BJ (cell line): ENCODE data around the gene PLEKHG3. TPM values are rescaled to one million over a fixed set of nuclear protein-coding genes. Genes with fewer than 3 reads are reported as not detected.

Source experiments
- CTCF ChIA-PET: fragments of 350-600 bp; formaldehyde crosslinking; extraction: SDS; loops from one replicate; lab custom pipeline; 2021; ENCODE audit warnings: antibody characterized with exemption, inconsistent platforms; lab: Yijun Ruan, JAX
- POLR2A ChIA-PET: fragments of 300-600 bp; sonication (Branson Sonifier 250); formaldehyde crosslinking; extraction: SDS; loops from one replicate; lab custom pipeline; 2021; ENCODE audit warnings: antibody characterized with exemption; lab: Charles Lee
- DNase-seq: peaks from one replicate; pipeline ENCODE4 v3.0.0-alpha.2; 2011; ENCODE audit warnings: low read depth
- H3K27me3 ChIP-seq: 2 replicates; pipeline ENCODE4 v1.6.0; 2011; ENCODE audit warnings: low read length; ENCODE audit not compliant: control insufficient read depth, insufficient read depth
- H3K36me3 ChIP-seq: 2 replicates; pipeline ENCODE4 v1.5.1; 2011; ENCODE audit warnings: low read length; ENCODE audit not compliant: control insufficient read depth, insufficient read depth
- H3K4me3 ChIP-seq: 2 replicates; pipeline ENCODE4 v1.5.1; 2011; ENCODE audit warnings: low read depth, mild to moderate bottlenecking, control low read depth, low read length
- CTCF ChIP-seq: IDR thresholded peaks from 2 replicates; pipeline ENCODE4 v1.5.1; 2011; ENCODE audit warnings: low read depth, mild to moderate bottlenecking, control low read depth, inconsistent platforms, low read length, moderate library complexity; ENCODE audit not compliant: insufficient read depth
- polyA plus RNA-seq: library from polyadenylated mRNA; depleted of rRNA; stranded (reverse); fragments of >200 nt; gene quantifications from 2 replicates; pipeline ENCODE4 v1.2.3, GENCODE V29; 2011

PLEKHG3 gene
- polyA plus RNA-seq, 1 experiment = 12.4 TPM

GRCh38 chr14:64717870-64718269, 13.6 kb downstream of the PLEKHG3 start:
- POLR2A ChIA-PET = no interaction called here
- CTCF ChIA-PET = interaction anchor here (1.1 to 1.9 kb wide), 3 partner anchors 11 to 47 kb away, joined by 3 to 6 read pairs (median 4); no protein-coding TSS in a partner anchor
- H3K27me3 ChIP-seq = no peaks in the 10 kb centered on the region

DNA sequence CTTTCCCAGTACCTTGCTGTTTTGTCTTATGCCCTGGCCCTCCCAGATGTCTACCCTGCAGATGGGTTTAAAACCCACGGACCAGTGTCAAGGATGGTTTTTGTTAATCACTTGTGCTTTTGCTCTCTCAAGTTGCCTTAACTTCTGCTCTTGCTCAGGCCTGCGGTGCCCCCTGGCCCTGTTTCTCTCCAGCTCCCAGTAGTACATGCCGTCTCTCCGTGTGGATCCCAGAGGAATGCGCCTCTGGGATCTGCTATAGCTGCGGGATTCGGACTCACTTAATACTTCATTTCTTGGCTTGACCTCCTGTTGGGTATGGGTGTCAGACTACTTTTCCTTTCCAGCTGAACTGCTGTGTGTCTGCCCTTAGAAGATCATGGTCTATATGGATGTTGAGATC, 14.5 kb downstream of the PLEKHG3 start:
- no peak for DNase-seq
- CTCF ChIA-PET = interaction anchor here (1.9 kb wide), 1 partner anchor 12 kb away, joined by 6 read pairs; no protein-coding TSS in a partner anchor
- H3K27me3 ChIP-seq = no peaks in the 10 kb centered on the region
- no peaks in the 10 kb centered on the region for H3K36me3 ChIP-seq
- no peak overlapping the region for H3K4me3 ChIP-seq
- TF ChIP-seq CTCF = no peak
- POLR2A ChIA-PET = no interaction called here

More at GRCh38 chr14:64717870-64718269, 13.6 kb downstream of the PLEKHG3 start:
- DNase-seq = no peak
- Histone ChIP-seq H3K36me3 (no peaks in the 10 kb centered on the region), H3K4me3 (no peak overlapping the region)
- no peak for TF ChIP-seq CTCF

DNA sequence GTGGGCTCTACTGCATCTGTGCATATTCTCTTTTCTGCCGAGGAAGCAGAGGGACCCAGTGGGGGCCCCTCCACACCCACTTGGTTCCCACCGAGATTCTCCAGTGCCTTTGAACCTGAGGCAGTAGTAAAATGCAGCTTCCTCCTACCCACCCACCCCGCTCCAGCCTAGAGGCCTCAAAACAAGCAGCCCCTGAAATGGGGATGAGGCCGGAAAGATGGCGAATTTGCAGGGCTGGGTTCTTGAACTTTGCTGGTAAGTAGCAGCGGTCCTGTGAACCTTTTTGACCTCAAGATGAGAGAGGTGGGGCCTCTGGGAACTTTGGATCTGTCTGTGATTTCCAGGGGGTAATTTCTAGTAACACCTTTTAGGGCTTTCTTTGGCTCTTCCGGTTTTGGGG, 15.4 kb downstream of the PLEKHG3 start:
- no peaks in the 10 kb centered on the region for H3K36me3 ChIP-seq
- POLR2A ChIA-PET = no interaction called here
- TF ChIP-seq CTCF = no peak
- DNase-seq = no peak
- no peaks in the 10 kb centered on the region for H3K27me3 ChIP-seq
- H3K4me3 ChIP-seq = no peak overlapping the region
- CTCF ChIA-PET = no interaction called here

- POLR2A ChIA-PET = no interaction called here
- Histone ChIP-seq H3K27me3 (no peaks in the 10 kb centered on the region), H3K4me3 (no peak overlapping the region), H3K36me3 (no peaks in the 10 kb centered on the region)
- CTCF ChIA-PET = interaction anchor here (2.0 kb wide), 1 partner anchor 10 kb away, joined by 8 read pairs; no protein-coding TSS in a partner anchor
- DNase-seq = no peak
- no peak for TF ChIP-seq CTCF
These were observed 15.9 kb downstream of the PLEKHG3 start for GRCh38 chr14:64720131-64720576.

DNA sequence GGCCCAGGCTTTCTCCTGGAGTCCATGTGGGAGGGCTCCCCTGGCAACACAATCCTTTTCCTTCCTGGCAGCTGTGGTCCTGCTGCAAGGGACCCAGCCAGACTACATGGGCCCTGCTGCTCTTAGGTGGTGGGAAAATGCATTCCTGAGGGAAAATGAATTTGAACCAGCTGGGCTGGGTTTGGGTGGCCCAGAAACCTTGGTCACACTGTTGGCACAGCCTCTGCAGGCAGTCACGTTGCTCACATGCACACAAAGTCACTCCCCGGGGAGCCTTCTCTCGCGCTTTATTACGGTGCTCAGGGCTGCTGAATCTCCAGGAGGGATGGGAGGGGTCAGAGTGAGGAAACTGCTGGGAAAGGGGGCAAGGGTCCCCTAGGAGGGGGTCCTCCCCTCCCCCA, 17.2 kb downstream of the PLEKHG3 start:
- no peak for TF ChIP-seq CTCF
- Histone ChIP-seq H3K27me3 (no peaks in the 10 kb centered on the region), H3K36me3 (no peaks in the 10 kb centered on the region), H3K4me3 (no peak overlapping the region)
- ChIA-PET CTCF (interaction anchor here (1.2 to 2.0 kb wide), 2 partner anchors 11 to 40 kb away, joined by 8 to 9 read pairs; no protein-coding TSS in a partner anchor), POLR2A (interaction anchor here (0.7 kb wide), 1 partner anchor 15 kb away, joined by 3 read pairs; no protein-coding TSS in a partner anchor)
- DNase-seq = peak; percentile 82
